GM19099 (cell line): ENCODE measurements around the gene PREPL.

ENCODE experiments used
- POLR2A ChIP-seq: IDR thresholded peaks from 3 replicates; pipeline ENCODE4 v1.6.1; 2011; ENCODE audit warnings: low read depth; ENCODE audit not compliant: insufficient read length; ENCODE audit errors: extremely low read depth

The PREPL gene

DNA sequence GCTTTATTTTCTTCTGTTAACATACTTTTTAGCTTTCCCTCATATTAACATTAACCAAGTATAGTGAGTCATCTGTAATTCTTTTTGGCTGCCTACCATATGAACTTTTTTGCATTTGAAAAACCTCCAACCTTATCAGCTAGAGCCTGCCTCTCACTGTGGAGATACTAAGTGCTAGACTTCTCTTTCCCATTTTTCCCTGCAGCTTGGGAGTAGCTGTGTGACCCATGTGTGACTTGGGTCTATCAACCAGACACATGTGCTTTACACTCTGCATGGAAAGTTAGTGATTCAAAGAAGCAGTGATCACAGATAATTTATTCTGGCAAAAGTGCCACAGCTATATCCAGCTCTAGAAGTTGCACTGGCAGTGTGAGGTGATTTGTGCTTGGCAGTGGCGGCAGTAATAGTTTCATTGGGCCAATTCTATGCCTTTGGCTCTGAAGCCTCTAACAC is 36.3 kb downstream of the PREPL start:
- TF ChIP-seq POLR2A: no peak

DNA sequence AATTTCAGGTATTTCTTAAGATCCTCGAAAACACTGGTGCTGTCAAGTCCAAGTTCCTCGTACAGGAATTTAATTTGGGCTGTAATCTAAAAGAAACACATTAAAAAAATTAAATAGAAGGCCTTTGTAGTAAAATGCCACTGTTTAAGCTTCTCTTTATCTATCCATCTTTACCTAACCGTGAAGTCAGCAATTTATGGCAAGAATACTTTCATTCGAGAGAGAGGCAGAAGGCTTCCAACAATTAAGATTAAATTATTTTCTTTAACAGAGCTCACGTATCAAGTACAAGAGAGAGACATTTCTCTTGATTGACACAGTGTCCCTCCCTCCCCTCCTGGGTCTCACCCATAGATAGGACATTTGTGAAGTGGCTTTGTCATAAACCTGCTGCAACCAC is 39.9 kb downstream of the PREPL start:
- no peak for TF ChIP-seq POLR2A

DNA sequence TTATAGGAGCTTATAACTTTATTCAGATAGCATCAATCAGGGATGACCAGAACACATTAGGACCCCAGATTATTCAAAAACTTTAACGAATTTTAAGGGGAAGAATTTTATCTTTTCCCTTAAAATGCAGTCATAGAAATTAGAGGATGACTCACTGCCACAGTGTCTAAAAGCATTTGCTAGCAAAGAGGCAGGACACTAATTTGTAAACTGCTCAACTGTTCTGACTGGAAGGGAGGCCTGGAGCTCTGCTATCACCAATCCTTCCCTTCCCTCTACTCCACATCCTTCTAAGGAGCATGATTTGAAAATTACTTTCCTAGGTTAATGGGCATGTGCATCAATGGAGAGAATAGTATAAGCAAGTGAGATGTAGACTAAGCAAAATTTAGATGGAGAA is 40.5 kb downstream of the PREPL start:
- no peak for TF ChIP-seq POLR2A

DNA sequence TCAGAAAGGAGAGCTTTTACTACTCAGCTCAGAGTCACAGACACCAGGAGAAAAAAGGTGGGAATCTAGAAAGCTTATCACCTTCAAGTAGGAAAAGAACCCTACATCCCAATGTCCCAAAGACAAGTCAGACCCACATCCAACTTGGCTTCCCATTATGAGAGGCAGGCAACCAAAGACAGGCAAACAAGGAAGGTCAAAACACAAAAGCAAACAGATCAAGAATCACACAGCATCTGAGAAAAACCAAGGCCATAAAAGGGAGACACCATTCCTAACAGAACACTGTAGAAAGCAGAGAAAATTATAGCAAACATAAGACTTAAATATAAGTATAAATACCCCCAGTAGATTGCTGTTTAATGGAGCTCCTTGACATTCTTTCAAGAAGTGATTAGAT is 45.3 kb downstream of the PREPL start:
- TF ChIP-seq POLR2A: no peak

DNA sequence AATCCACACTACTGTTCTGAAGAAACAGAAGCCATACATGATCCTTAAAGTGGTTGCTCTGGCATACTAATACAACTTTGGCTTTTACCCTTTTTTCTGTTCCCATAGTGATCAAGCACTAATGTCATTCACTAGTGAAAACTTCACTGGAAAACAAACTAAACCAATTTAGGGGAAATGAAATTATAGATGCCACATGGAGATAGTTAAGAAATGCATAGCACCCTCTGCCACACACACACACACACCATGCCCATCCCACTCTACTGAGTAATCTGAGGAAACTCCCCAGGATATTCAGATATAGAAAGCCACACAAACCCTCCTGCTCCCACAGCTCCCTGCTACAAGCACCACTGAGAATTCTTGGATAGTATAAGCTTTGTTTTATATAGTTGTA is 46.9 kb downstream of the PREPL start:
- TF ChIP-seq POLR2A: no peak

DNA sequence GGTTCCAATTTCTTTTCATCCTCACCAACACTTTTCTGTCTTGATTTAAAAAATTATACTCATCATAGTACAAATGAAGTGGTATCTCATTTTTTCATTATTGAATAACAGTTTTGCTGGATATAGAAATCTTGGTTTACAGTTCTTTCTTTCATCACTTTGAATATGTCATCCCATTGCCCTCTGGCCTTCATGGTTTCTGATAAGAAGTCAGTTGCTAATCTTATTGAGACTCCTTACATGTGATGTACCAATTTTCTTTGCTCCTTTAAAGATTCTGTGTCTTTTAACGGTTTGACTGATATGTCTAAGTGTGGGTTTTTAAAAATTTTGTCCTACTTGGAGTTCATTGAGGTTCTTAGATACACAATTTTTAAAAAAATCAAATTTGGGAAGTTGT is 51.0 kb downstream of the PREPL start:
- no peak for TF ChIP-seq POLR2A

DNA sequence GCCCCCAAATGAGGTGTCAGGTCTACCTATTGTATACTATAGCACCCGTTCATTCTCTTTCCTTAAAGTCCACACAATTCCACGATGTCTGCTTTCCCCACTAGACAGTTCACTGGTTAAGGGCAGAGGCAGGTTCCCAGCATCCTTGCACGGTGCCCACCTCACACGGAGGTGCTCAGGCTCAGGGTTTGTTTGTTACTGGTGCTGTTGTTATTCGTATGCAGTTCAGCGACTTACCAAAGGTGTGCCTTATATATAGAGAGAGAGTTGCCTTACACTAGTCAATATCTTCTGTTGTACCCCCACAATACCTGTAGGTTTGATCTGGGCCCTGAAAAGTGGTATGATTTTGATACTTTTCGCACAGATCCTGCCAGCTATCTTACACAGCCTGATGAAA is 55.4 kb downstream of the PREPL start:
- no peak for TF ChIP-seq POLR2A

DNA sequence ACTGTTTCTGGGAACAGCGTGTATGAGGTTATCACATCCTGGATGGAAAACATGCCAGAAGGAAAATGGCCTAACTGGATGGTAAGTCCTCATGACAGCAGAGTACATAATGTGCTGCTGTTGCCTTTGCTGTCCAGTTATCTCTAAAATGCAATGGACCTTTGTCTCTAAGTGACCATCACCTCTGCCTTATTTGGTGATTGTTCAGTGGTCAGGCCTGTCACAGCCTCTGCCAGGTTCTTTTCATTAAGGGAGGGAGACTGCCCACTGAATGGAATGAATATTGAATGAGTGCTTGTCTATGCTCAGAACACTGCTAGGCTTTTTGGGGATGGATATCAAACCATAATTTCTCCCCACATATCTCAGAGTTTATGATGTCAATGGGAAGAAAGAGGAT is 57.0 kb downstream of the PREPL start:
- no peak for TF ChIP-seq POLR2A

DNA sequence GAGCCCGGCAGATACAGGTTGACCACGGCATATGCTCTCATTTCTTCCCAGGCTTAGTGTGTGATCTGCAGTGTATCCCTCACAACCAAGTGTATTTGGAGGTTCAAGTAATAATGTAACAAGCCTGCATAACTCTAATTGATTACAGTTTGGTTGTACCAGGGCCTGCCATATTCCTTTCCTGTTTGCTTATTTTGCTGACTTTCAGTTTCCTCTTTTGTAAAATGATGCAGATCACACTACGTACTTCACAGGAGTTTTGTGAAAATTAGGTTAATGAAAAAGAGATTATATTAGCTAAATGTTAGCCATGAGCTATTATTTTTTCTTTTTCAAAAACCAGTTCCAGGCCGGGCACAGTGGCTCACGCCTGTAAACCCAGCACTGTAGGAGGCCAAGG is 60.2 kb downstream of the PREPL start:
- no peak for TF ChIP-seq POLR2A

DNA sequence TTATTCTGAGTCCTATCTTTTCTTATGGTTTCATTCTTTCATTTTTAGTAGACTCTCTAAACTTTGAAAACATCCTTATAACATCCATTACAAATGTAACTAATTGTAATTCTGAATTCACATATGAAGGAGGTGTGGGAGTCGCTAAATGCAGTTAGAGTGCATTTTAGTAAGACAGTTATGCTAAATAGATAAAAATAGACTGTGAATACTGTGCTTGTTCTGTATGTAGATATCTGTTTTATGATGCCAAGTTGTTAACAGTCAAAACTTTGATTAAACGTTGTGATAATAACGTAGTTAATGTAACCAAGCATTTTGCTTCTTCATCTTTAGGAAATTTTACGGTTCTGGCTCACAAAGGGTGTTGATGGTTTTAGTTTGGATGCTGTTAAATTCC is 61.7 kb downstream of the PREPL start:
- TF ChIP-seq POLR2A: no peak

DNA sequence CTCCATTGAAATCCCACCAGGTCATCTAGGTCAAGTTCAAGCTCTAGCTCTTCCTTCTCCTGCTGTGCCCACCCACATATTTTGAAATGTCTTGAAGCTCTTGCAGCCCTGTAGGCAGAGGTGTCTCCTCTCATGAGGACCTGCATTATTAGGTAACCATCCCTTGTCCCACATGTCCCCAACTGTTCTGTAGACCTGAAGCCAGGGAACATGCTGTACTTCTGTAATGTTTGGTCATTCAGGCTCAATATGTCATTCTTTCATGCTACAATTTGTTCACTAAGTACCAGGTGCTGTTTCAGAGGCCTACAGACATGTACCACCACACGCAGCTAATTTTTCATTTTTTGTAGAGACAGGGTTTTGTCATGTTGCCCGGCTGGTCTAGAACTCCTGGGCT is 63.9 kb downstream of the PREPL start:
- no peak for TF ChIP-seq POLR2A

DNA sequence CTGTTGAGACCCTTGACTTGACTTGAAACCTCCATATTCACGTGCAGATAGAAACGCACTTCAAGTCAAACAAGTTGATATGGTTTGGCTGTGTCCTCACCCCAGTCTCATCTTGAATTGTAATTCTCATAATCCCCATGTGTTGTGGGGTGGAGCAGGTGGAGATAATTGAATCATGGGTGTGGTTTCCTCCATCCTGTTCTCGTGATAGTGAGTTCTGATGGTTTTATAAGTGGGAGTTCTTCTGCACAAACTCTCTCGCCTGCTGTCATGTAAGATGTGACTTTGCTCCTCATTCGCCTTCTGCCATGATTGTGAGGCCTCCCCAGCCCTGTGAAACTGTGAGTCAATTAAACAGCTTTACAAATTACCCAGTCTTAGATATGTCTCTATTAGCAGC is 64.6 kb downstream of the PREPL start:
- TF ChIP-seq POLR2A: no peak

DNA sequence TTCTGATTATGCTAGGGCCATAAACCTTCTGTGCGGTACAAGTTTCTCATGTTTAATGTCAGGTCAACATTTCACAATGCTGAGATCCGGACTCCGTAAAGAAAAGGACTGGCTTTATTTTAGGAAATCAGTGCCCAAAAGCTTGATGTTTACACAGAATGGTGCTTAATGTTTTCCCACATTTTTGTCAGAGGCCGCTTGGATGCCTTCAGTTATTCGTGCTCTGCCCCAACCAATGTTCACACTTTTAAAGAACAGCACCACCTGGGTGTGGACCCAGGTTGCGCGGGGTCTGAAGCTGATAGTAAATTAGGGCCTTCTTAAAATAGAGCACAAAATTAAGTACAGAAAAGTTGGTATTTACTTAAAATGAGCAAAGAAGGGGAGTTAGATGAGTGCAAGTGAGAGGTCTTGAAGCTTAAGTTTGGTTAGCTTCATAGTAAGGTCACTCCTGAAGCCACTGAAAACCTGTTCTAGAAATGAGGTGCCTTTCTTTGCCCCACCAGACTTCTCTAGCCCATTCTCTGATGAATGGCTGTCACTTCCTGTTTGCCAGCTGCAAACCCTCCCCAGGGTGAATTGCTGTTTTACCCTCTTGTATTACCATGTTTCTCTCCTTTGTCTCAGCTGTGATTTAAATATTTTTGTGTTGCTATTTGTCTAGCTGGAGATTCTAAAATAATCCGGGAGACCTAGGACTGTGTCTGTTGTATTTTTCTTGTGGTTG is 65.5 kb downstream of the PREPL start:
- no peak for TF ChIP-seq POLR2A

DNA sequence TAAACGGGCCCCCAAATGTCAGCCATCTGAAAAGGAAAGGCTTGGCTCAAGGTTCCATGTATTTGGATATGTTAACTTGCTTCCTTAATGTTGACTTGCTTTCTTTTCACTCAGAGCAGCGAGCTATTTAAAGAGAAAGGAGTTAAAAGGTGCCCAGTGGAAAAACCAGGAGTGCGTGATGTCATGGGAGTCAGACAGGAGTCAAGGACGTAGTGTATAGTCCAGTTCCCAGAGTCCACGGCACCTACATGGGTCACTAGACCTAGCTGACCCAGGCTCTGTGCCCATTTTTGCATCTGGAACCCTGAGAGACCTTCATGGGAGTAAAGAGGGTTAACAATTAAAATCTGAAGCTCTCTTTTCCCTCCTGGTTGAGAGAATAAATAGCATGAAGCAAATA is 66.2 kb downstream of the PREPL start:
- no peak for TF ChIP-seq POLR2A

DNA sequence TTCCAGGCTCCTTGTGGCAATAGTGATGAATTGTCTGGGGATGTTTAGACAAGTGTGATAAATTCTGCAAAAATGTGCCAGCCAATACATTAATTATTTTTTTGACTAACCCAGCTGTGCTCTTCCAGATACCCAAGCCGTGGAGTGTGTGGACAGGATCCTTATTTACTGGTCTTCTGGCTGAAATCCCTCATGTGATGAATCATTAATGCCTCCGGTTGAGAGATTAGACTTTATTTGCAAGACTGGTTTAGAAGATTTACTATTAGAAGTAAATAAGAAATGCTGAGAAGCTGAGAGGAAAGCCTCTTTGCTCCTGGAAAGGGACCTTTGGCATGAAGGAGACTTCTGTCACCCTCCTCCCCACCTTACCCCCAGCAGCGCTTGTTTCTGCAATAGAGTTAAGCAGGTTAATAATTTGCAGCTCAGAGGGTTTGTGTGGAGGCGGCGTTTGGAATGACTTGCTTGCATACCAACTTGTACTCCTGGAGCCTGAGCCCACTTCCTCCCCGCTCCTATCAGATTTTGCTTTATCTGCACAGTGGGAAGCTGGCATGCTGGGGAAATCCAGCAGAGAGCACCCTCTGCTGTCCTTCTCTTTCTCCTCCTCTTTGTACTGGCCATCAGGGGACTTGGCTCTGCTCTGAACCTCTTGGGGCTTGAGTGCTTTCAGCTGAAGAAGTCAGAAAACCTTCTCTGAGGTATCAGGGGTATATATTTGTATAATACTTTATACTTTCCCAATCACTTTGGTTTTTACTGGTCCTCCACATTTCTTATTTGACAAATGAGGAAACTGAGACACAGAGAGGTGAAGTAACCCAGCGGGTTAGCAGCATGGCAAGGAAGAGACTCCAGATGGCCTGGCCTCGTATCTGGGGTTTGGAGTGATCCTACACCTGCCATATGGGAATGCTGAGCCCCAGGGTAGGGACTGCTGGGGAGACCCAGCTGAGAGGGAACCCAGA is 69.7 kb downstream of the PREPL start:
- TF ChIP-seq POLR2A: no peak

DNA sequence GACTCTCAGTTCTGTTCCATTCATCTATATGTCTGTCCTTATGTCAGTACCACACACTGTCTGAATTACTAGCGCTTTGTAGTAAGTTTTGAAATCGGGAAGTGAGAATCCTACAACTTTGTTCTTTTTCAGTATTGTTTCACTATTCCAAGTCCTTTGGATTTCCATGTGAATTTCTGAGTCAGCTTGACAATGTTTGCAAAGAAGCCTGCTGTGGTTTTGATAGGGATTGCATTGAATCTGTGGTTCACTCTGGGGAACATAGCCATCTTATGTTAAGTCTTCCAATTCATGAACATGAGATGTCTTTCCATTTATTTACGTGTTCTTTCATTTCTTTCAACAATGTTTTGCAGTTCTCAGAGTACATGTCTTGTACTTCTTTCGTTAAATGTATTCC is 71.0 kb downstream of the PREPL start:
- no peak for TF ChIP-seq POLR2A

DNA sequence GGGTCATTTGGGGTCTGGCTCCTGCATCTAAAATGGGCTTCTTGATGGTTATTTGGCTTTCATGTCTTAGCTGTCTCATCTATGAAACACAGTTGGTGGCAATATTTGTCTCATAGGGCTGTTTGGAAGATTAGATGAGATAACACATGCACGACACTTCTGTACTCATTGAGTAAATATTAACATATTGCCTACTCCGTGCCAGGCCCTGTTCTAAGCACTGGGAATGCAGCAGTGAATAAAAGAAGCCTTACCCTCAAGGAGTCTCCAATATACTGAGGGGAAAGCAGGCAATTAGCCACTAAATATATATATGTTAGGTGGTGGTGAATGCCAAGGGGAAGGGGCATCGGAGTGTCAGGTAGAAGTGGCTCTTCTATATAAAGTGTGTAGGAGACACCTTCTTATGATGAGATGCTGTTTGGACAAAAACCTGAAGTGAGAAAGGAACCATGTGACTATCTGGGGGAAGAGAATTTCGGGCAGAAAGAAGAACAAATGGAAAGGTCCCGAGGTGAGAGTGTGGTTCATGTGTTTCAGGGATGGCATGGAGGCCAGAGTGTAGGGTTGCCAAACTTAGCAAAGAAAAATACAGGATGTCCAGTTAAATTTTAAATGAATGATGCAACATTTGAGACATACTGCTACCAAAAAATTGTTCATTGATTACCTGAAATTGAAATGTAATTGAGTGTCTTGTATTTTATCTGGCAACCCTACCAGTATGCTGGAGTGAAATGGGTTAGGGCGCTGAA is 74.2 kb downstream of the PREPL start:
- no peak for TF ChIP-seq POLR2A
